Measurements from ENCODE around the gene KIAA0040.

The KIAA0040 gene

GRCh38 chr1:175169286-175170018, 23.1 kb downstream of the KIAA0040 start:
- Mint-ChIP-seq H3K36me3 (ENCODE audit: low read depth) (peaks cover 79% of the 10 kb centered on the region), H3K27me3 (no peaks in the 10 kb centered on the region), H3K9me3 (no peaks in the 10 kb centered on the region), H3K4me1 (ENCODE audit: low read depth) (peaks cover 54% of the 10 kb centered on the region), H3K4me3 (no peak overlapping the region), H3K27ac (peak overlapping the region; percentile 83)
- DNase-seq: no peak

- Mint-ChIP-seq H3K4me3 (no peak overlapping the region), H3K4me1 (ENCODE audit: low read depth) (peaks cover 48% of the 10 kb centered on the region), H3K9me3 (no peaks in the 10 kb centered on the region), H3K36me3 (ENCODE audit: low read depth) (peaks cover 77% of the 10 kb centered on the region), H3K27ac (peak overlapping the region; percentile 83), H3K27me3 (no peaks in the 10 kb centered on the region)
- DNase-seq: no peak
These were observed 23.8 kb downstream of the KIAA0040 start for GRCh38 chr1:175168782-175169181.

- H3K9me3 Mint-ChIP-seq: no peaks in the 10 kb centered on the region
- no peak for DNase-seq
- peaks cover 40% of the 10 kb centered on the region for H3K4me1 Mint-ChIP-seq (ENCODE audit: low read depth)
- H3K36me3 Mint-ChIP-seq (ENCODE audit: low read depth): peaks cover 79% of the 10 kb centered on the region
- H3K27ac Mint-ChIP-seq: peak overlapping the region; percentile 5
- H3K4me3 Mint-ChIP-seq: no peak overlapping the region
- no peaks in the 10 kb centered on the region for H3K27me3 Mint-ChIP-seq
These were observed 24.7 kb downstream of the KIAA0040 start for GRCh38 chr1:175167861-175168260.

GRCh38 chr1:175166746-175167145, 25.8 kb downstream of the KIAA0040 start:
- Mint-ChIP-seq H3K27me3 (no peaks in the 10 kb centered on the region), H3K9me3 (no peaks in the 10 kb centered on the region), H3K4me1 (ENCODE audit: low read depth) (peaks cover 35% of the 10 kb centered on the region), H3K27ac (peak overlapping the region; percentile 57), H3K4me3 (no peak overlapping the region), H3K36me3 (ENCODE audit: low read depth) (peaks cover 80% of the 10 kb centered on the region)
- DNase-seq: no peak

- H3K27ac Mint-ChIP-seq: no peak overlapping the region
- no peaks in the 10 kb centered on the region for H3K27me3 Mint-ChIP-seq
- peaks cover 88% of the 10 kb centered on the region for H3K36me3 Mint-ChIP-seq (ENCODE audit: low read depth)
- no peak overlapping the region for H3K4me3 Mint-ChIP-seq
- H3K9me3 Mint-ChIP-seq: no peaks in the 10 kb centered on the region
- peaks cover 18% of the 10 kb centered on the region for H3K4me1 Mint-ChIP-seq (ENCODE audit: low read depth)
- DNase-seq: no peak
These were observed 27.8 kb downstream of the KIAA0040 start for GRCh38 chr1:175164751-175165150.

GRCh38 chr1:175163702-175164101, 28.9 kb downstream of the KIAA0040 start:
- Mint-ChIP-seq H3K27ac (peak overlapping the region; percentile 53), H3K4me1 (ENCODE audit: low read depth) (peaks cover 7% of the 10 kb centered on the region), H3K9me3 (no peaks in the 10 kb centered on the region), H3K4me3 (no peak overlapping the region), H3K36me3 (ENCODE audit: low read depth) (peaks cover 88% of the 10 kb centered on the region), H3K27me3 (no peaks in the 10 kb centered on the region)
- no peak for DNase-seq

- DNase-seq: no peak
- peaks cover 88% of the 10 kb centered on the region for H3K36me3 Mint-ChIP-seq (ENCODE audit: low read depth)
- H3K4me3 Mint-ChIP-seq: no peak overlapping the region
- peaks cover 11% of the 10 kb centered on the region for H3K4me1 Mint-ChIP-seq (ENCODE audit: low read depth)
- no peaks in the 10 kb centered on the region for H3K9me3 Mint-ChIP-seq
- peak overlapping the region; percentile 18 for H3K27ac Mint-ChIP-seq
- H3K27me3 Mint-ChIP-seq: no peaks in the 10 kb centered on the region
These were observed 29.6 kb downstream of the KIAA0040 start for GRCh38 chr1:175162955-175163354.

GRCh38 chr1:175158170-175158591, 34.4 kb downstream of the KIAA0040 start:
- DNase-seq: no peak
- Mint-ChIP-seq H3K9me3 (no peaks in the 10 kb centered on the region), H3K4me3 (no peak overlapping the region), H3K27ac (peak overlapping the region; percentile 76), H3K4me1 (ENCODE audit: low read depth) (peaks cover 24% of the 10 kb centered on the region), H3K27me3 (peaks cover 9% of the 10 kb centered on the region), H3K36me3 (ENCODE audit: low read depth) (peaks cover 49% of the 10 kb centered on the region)

- H3K27me3 Mint-ChIP-seq: peaks cover 15% of the 10 kb centered on the region
- no peak for DNase-seq
- no peaks in the 10 kb centered on the region for H3K9me3 Mint-ChIP-seq
- H3K36me3 Mint-ChIP-seq (ENCODE audit: low read depth): peaks cover 40% of the 10 kb centered on the region
- H3K4me3 Mint-ChIP-seq: no peak overlapping the region
- H3K27ac Mint-ChIP-seq: peak overlapping the region; percentile 27
- H3K4me1 Mint-ChIP-seq (ENCODE audit: low read depth): peaks cover 24% of the 10 kb centered on the region
These were observed 35.4 kb downstream of the KIAA0040 start for GRCh38 chr1:175157200-175157599.

- Mint-ChIP-seq H3K9me3 (no peaks in the 10 kb centered on the region), H3K36me3 (ENCODE audit: low read depth) (peaks cover 30% of the 10 kb centered on the region), H3K27ac (no peak overlapping the region), H3K4me1 (ENCODE audit: low read depth) (peaks cover 27% of the 10 kb centered on the region), H3K27me3 (peaks cover 27% of the 10 kb centered on the region), H3K4me3 (no peak overlapping the region)
- DNase-seq: no peak
These were observed 36.6 kb downstream of the KIAA0040 start for GRCh38 chr1:175155936-175156335.

GRCh38 chr1:175155473-175155856, 37.1 kb downstream of the KIAA0040 start:
- no peak overlapping the region for H3K27ac Mint-ChIP-seq
- H3K4me1 Mint-ChIP-seq (ENCODE audit: low read depth): peaks cover 27% of the 10 kb centered on the region
- no peaks in the 10 kb centered on the region for H3K9me3 Mint-ChIP-seq
- DNase-seq: no peak
- H3K27me3 Mint-ChIP-seq: peaks cover 31% of the 10 kb centered on the region
- H3K36me3 Mint-ChIP-seq (ENCODE audit: low read depth): peaks cover 25% of the 10 kb centered on the region
- no peak overlapping the region for H3K4me3 Mint-ChIP-seq

- Mint-ChIP-seq H3K4me3 (no peak overlapping the region), H3K27me3 (peaks cover 33% of the 10 kb centered on the region), H3K4me1 (ENCODE audit: low read depth) (peaks cover 27% of the 10 kb centered on the region), H3K9me3 (no peaks in the 10 kb centered on the region), H3K36me3 (ENCODE audit: low read depth) (peaks cover 19% of the 10 kb centered on the region), H3K27ac (no peak overlapping the region)
- peak; percentile 83 for DNase-seq
These were observed 37.7 kb downstream of the KIAA0040 start for GRCh38 chr1:175154629-175155472.

- peaks cover 16% of the 10 kb centered on the region for H3K4me1 Mint-ChIP-seq (ENCODE audit: low read depth)
- H3K4me3 Mint-ChIP-seq: no peak overlapping the region
- H3K9me3 Mint-ChIP-seq: no peaks in the 10 kb centered on the region
- DNase-seq: peak; percentile 79
- H3K27me3 Mint-ChIP-seq: peaks cover 43% of the 10 kb centered on the region
- H3K36me3 Mint-ChIP-seq (ENCODE audit: low read depth): no peaks in the 10 kb centered on the region
- H3K27ac Mint-ChIP-seq: no peak overlapping the region
These were observed 40.4 kb downstream of the KIAA0040 start for GRCh38 chr1:175152006-175152652.

- Mint-ChIP-seq H3K9me3 (no peaks in the 10 kb centered on the region), H3K36me3 (ENCODE audit: low read depth) (no peaks in the 10 kb centered on the region), H3K4me1 (ENCODE audit: low read depth) (peaks cover 16% of the 10 kb centered on the region), H3K27ac (no peak overlapping the region), H3K27me3 (peaks cover 47% of the 10 kb centered on the region), H3K4me3 (no peak overlapping the region)
- DNase-seq: no peak
These were observed 41.8 kb downstream of the KIAA0040 start for GRCh38 chr1:175150596-175151319.

Data from activated T-cell treated with anti-CD3 and anti-CD28 coated beads, Interleukin-2, amount 50 U/mL, for 24 hours (primary cell).